ENCODE results near the gene GXYLT2.

DNA sequence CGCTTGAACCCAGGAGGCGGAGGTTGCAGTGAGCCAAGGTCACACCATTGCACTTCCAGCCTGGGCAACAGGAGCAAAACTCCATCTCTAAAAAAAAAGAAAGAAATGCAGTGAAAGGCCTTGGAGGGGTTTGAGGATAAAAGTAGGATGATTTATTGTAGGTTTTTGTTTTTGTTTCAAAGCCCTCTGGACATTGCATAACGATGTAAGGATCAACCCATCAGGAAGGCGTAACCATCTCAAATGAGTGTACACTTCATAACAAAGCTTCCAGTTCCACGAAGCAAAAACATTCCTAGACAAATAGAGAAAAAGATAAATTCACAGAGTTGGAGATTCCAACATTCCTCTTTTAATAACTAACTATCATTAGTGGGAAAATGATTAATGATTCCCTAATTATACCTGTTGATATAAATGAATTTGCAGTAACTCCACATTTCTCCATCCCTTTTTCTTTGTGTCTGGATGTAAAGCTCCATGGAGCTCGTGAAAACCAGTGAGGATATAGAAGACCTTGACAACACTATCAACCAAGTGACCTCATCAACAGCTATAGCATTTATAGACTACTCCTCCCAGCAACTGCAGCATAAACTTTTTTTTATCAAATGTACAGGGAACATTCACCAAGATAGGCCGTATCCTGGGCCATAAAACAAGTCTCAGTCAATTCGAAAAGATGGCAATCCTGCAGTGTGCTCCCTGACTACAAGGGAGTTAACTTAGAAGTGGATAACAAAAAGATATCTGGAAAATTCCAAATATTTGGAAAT lies 60.1 kb downstream of the GXYLT2 start:
- TF ChIP-seq POLR2A (IDR thresholded peaks at IDR 0.05), result no peak
- TF ChIP-seq, protein P1, sequence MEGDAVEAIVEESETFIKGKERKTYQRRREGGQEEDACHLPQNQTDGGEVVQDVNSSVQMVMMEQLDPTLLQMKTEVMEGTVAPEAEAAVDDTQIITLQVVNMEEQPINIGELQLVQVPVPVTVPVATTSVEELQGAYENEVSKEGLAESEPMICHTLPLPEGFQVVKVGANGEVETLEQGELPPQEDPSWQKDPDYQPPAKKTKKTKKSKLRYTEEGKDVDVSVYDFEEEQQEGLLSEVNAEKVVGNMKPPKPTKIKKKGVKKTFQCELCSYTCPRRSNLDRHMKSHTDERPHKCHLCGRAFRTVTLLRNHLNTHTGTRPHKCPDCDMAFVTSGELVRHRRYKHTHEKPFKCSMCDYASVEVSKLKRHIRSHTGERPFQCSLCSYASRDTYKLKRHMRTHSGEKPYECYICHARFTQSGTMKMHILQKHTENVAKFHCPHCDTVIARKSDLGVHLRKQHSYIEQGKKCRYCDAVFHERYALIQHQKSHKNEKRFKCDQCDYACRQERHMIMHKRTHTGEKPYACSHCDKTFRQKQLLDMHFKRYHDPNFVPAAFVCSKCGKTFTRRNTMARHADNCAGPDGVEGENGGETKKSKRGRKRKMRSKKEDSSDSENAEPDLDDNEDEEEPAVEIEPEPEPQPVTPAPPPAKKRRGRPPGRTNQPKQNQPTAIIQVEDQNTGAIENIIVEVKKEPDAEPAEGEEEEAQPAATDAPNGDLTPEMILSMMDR (IDR thresholded peaks at IDR 0.05), result no peak

All from stomach (tissue), 4 donors.